SK-N-SH (cell line): ENCODE results near the gene KYNU. TPM values are rescaled to one million over a fixed set of nuclear protein-coding genes. Genes with fewer than 3 reads are reported as not detected.

Experiments used
- CTCF ChIA-PET: fragments of 300-600, 350-600 bp; formaldehyde crosslinking; extraction: SDS; loops from one replicate; lab custom pipeline; 2021; lab: Yijun Ruan, JAX
- POLR2A ChIA-PET: fragments of 350-600 bp; sonication (Branson Sonifier 250); formaldehyde crosslinking; extraction: SDS; loops from one replicate; lab custom pipeline; 2020; ENCODE audit warnings: antibody characterized with exemption, inconsistent platforms; lab: Yijun Ruan, JAX
- DNase-seq: peaks from one replicate; pipeline ENCODE4 v3.0.0; 2012
- H2AFZ ChIP-seq: fragments of 200-600 bp; sonication (generic); 2 replicates; pipeline ENCODE4 v1.8.1; 2016; ENCODE audit warnings: antibody characterized with exemption, mild to moderate bottlenecking, low read depth
- H3F3A ChIP-seq: fragments of 200-600 bp; sonication (generic); replicated peaks from 2 replicates; pipeline ENCODE3; 2016; ENCODE audit warnings: antibody characterized with exemption, mild to moderate bottlenecking; ENCODE audit not compliant: insufficient read depth
- H3K27ac ChIP-seq, 2 experiments: fragments of 200-500 bp in 1 of 2; fragments of 200-600 bp in 1 of 2; sonication (Bioruptor generic) in 1 of 2; sonication (generic), shearing (Covaris generic) in 1 of 2; 2 replicates each; pipeline versions ENCODE4 v1.5.1 to v1.6.1; 2014 to 2016; ENCODE audit warnings: low read depth in 2 of 2, inconsistent platforms in 1 of 2, low read length in 1 of 2, mild to moderate bottlenecking in 1 of 2, mixed read lengths in 1 of 2
- H3K27me3 ChIP-seq: fragments of 200-600 bp; sonication (generic), shearing (Covaris generic); 2 replicates; pipeline ENCODE4 v1.6.1; 2016; ENCODE audit warnings: mixed run types; ENCODE audit not compliant: insufficient read depth
- H3K36me3 ChIP-seq, 2 experiments: fragments of 200-500 bp in 1 of 2; fragments of 200-600 bp in 1 of 2; sonication (Bioruptor generic) in 1 of 2; sonication (generic) in 1 of 2; replicated peaks in 1 of 2; 2 replicates each; pipeline versions ENCODE3 to v1.5.1; 2014 to 2016; ENCODE audit warnings: low read length in 1 of 2, mild to moderate bottlenecking in 1 of 2; ENCODE audit not compliant: insufficient read depth in 2 of 2, control insufficient read depth in 1 of 2
- H3K4me1 ChIP-seq, 2 experiments: fragments of 200-500 bp in 1 of 2; fragments of 200-600 bp in 1 of 2; sonication (Bioruptor generic) in 1 of 2; sonication (generic), shearing (Covaris generic) in 1 of 2; 2 replicates each; pipeline versions ENCODE4 v1.5.1 to v1.6.1; 2014 to 2016; ENCODE audit warnings: low read depth in 1 of 2, low read length in 1 of 2, mixed run types in 1 of 2; ENCODE audit not compliant: insufficient read depth in 2 of 2, control insufficient read depth in 1 of 2
- H3K4me2 ChIP-seq: fragments of 200-600 bp; sonication (generic), shearing (Covaris generic); 2 replicates; pipeline ENCODE4 v1.6.1; 2017; ENCODE audit warnings: mixed run types
- H3K4me3 ChIP-seq, 2 experiments: fragments of 200-500 bp in 1 of 2; fragments of 200-600 bp in 1 of 2; sonication (Bioruptor generic) in 1 of 2; sonication (generic), shearing (Covaris generic) in 1 of 2; 2 replicates each; pipeline versions ENCODE4 v1.5.1 to v1.8.1; 2014 to 2016; ENCODE audit warnings: low read depth in 2 of 2, inconsistent platforms in 1 of 2, low read length in 1 of 2, mild to moderate bottlenecking in 1 of 2, mixed read lengths in 1 of 2, moderate library complexity in 1 of 2
- H3K79me2 ChIP-seq: fragments of 200-600 bp; sonication (generic); 2 replicates; pipeline ENCODE4 v1.8.1; 2017; ENCODE audit warnings: mild to moderate bottlenecking; ENCODE audit not compliant: insufficient read depth
- H3K9ac ChIP-seq: fragments of 200-600 bp; sonication (generic); 2 replicates; pipeline ENCODE4 v1.6.1; 2017; ENCODE audit warnings: mixed run types
- H3K9me2 ChIP-seq: fragments of 200-600 bp; sonication (generic); 2 replicates; pipeline ENCODE4 v1.6.1; 2017; ENCODE audit warnings: mixed run types
- H3K9me3 ChIP-seq: fragments of 200-600 bp; sonication (generic); 2 replicates; pipeline ENCODE4 v1.6.1; 2017; ENCODE audit warnings: mixed run types, mild to moderate bottlenecking, moderate library complexity
- H4K20me1 ChIP-seq: fragments of 200-600 bp; sonication (generic); 2 replicates; pipeline ENCODE4 v1.6.1; 2017; ENCODE audit warnings: mild to moderate bottlenecking, mixed run types; ENCODE audit not compliant: insufficient read depth
- EP300 ChIP-seq, 2 experiments: IDR thresholded peaks; 2 replicates each; pipeline versions ENCODE4 v1.4.0 to v1.6.1; 2012; ENCODE audit warnings: borderline replicate concordance in 1 of 2, low read depth in 1 of 2, low read length in 1 of 2
- FOXJ3 ChIP-seq: sonication (generic); formaldehyde crosslinking; IDR thresholded peaks from 2 replicates; pipeline ENCODE4 v1.5.1; 2020; ENCODE audit warnings: mild to moderate bottlenecking, missing genetic modification reagents
- GATA2 ChIP-seq: sonication (generic); formaldehyde crosslinking; IDR thresholded peaks from 2 replicates; pipeline ENCODE4 v1.5.0; 2020; ENCODE audit warnings: mild to moderate bottlenecking, missing genetic modification reagents
- MEF2A ChIP-seq: IDR thresholded peaks from 2 replicates; pipeline ENCODE4 v1.4.0; 2012; ENCODE audit warnings: low read depth, borderline replicate concordance
- NRF1 ChIP-seq: IDR thresholded peaks from 2 replicates; pipeline ENCODE4 v1.6.1; 2012; ENCODE audit warnings: low read depth, mild to moderate bottlenecking, low read length
- RCOR1 ChIP-seq: fragments of 150-350 bp; IDR thresholded peaks from 2 replicates; pipeline ENCODE4 v1.6.1; 2017; ENCODE audit warnings: antibody characterized with exemption, low read length
- RFX5 ChIP-seq: IDR thresholded peaks from 2 replicates; pipeline ENCODE4 v1.6.1; 2012; ENCODE audit warnings: mild to moderate bottlenecking, improper control_type of control experiment, low read length
- RXRA ChIP-seq: IDR thresholded peaks from 2 replicates; pipeline ENCODE4 v1.4.0; 2012; ENCODE audit warnings: low read depth, mild to moderate bottlenecking, borderline replicate concordance
- SIN3A ChIP-seq: IDR thresholded peaks from 2 replicates; pipeline ENCODE4 v1.6.1; 2012; ENCODE audit warnings: low read depth, mild to moderate bottlenecking, low read length, moderate library complexity, borderline replicate concordance
- SMC3 ChIP-seq: IDR thresholded peaks from 2 replicates; pipeline ENCODE4 v1.6.1; 2012; ENCODE audit warnings: low read depth, low read length, improper control_type of control experiment
- TCF12 ChIP-seq: IDR thresholded peaks from 2 replicates; pipeline ENCODE4 v1.4.0; 2012
- YY1 ChIP-seq: IDR thresholded peaks from 2 replicates; pipeline ENCODE4 v1.4.0; 2012; ENCODE audit warnings: low read depth, mild to moderate bottlenecking
- WGBS: methylation state at CpG from one replicate; pipeline ENCODE4 v1.1.6; 2017; ENCODE audit warnings: low lambda C conversion rate; 5-methylcytosine and 5-hydroxymethylcytosine counted together
- polyA plus RNA-seq, 3 experiments: library from polyadenylated mRNA; depleted of rRNA; stranded (reverse); fragments of >200 nt; gene quantifications; 2 replicates each; pipeline ENCODE4 v1.2.3, GENCODE V29; 2012
- TF ChIP-seq, protein P1 (sequence below): IDR thresholded peaks from 2 replicates; pipeline ENCODE4 v1.4.0; 2012; ENCODE audit warnings: low read depth, borderline replicate concordance
- TF ChIP-seq, protein P2 (sequence below): IDR thresholded peaks from 2 replicates; pipeline ENCODE4 v1.4.0; 2012; ENCODE audit warnings: low read depth
- TF ChIP-seq, protein P3 (sequence below): IDR thresholded peaks from 2 replicates; pipeline ENCODE4; 2012
- TF ChIP-seq, protein P4 (sequence below): fragments of 150-350 bp; IDR thresholded peaks from 2 replicates; pipeline ENCODE4 v1.6.1; 2017; ENCODE audit warnings: antibody characterized with exemption, low read length, low read depth, borderline replicate concordance
- TF ChIP-seq, protein P5 (sequence below): IDR thresholded peaks from 2 replicates; pipeline ENCODE4 v1.4.0; 2012; ENCODE audit warnings: low read depth, borderline replicate concordance
- TF ChIP-seq, protein P6 (sequence below): fragments of 150-350 bp; IDR thresholded peaks from 2 replicates; pipeline ENCODE4 v1.6.1; 2016; ENCODE audit warnings: mild to moderate bottlenecking, low read depth, low read length
- TF ChIP-seq, protein P7 (sequence below): fragments of 200-600 bp; sonication (generic); IDR thresholded peaks from 2 replicates; pipeline ENCODE4 v1.6.1; 2017; ENCODE audit warnings: antibody characterized with exemption, mild to moderate bottlenecking, moderate library complexity

The KYNU gene
- polyA plus RNA-seq, 1 of the 3 experiments (the other 2 are of a cell fraction) = not detected

DNA sequence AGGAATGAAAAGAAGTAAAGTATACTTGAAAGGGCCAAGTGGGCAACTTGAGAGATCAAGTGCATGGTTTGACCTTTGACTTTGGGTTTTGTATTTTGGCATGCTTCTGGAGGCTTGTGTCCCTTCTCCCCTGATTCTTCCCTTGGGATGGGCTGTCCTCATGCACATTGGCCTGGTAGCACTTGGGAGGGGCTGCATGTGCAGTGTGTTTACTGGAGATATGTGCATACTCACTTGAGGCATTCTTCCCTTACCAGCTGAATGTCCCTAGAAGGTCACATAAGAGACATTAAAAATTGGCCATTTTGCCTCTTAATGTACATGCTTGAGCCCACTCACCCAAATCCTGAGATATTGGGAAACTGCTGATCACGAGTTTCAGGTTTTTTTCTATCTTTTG lies 65.2 kb downstream of the KYNU start:
- Histone ChIP-seq H3K9me2 (no peaks in the 10 kb centered on the region), H3K79me2 (no peaks in the 10 kb centered on the region), H4K20me1 (no peaks in the 10 kb centered on the region), H3F3A (peaks cover 3% of the 10 kb centered on the region), H3K9ac (no peak overlapping the region), H3K4me2 (no peak overlapping the region), H3K27ac (no peak overlapping the region), H3K4me1 (no peaks in the 10 kb centered on the region; a peak in 1 of 4 replicates), H3K27me3 (no peaks in the 10 kb centered on the region), H2AFZ (no peak overlapping the region), H3K4me3 (no peak overlapping the region), H3K36me3 (no peaks in the 10 kb centered on the region), H3K9me3 (no peaks in the 10 kb centered on the region)
- 20% methylated on average over 1 of the region's 1 CpG for WGBS
- TF ChIP-seq, protein P1, sequence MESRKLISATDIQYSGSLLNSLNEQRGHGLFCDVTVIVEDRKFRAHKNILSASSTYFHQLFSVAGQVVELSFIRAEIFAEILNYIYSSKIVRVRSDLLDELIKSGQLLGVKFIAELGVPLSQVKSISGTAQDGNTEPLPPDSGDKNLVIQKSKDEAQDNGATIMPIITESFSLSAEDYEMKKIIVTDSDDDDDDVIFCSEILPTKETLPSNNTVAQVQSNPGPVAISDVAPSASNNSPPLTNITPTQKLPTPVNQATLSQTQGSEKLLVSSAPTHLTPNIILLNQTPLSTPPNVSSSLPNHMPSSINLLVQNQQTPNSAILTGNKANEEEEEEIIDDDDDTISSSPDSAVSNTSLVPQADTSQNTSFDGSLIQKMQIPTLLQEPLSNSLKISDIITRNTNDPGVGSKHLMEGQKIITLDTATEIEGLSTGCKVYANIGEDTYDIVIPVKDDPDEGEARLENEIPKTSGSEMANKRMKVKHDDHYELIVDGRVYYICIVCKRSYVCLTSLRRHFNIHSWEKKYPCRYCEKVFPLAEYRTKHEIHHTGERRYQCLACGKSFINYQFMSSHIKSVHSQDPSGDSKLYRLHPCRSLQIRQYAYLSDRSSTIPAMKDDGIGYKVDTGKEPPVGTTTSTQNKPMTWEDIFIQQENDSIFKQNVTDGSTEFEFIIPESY = no peak
- TF ChIP-seq FOXJ3 (no peak), SMC3 (no peak), EP300 (IDR thresholded peaks at IDR 0.05; ENCODE audit: borderline replicate concordance in 1 of 2, low read depth in 1 of 2, low read length in 1 of 2) (no peak), NRF1 (no peak), RCOR1 (no peak), RXRA (no peak), TCF12 (no peak), MEF2A (no peak)
- TF ChIP-seq, protein P2, sequence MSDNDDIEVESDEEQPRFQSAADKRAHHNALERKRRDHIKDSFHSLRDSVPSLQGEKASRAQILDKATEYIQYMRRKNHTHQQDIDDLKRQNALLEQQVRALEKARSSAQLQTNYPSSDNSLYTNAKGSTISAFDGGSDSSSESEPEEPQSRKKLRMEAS = no peak
- TF ChIP-seq, protein P3, sequence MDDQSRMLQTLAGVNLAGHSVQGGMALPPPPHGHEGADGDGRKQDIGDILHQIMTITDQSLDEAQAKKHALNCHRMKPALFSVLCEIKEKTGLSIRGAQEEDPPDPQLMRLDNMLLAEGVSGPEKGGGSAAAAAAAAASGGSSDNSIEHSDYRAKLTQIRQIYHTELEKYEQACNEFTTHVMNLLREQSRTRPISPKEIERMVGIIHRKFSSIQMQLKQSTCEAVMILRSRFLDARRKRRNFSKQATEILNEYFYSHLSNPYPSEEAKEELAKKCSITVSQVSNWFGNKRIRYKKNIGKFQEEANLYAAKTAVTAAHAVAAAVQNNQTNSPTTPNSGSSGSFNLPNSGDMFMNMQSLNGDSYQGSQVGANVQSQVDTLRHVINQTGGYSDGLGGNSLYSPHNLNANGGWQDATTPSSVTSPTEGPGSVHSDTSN = no peak
- TF ChIP-seq, protein P4, sequence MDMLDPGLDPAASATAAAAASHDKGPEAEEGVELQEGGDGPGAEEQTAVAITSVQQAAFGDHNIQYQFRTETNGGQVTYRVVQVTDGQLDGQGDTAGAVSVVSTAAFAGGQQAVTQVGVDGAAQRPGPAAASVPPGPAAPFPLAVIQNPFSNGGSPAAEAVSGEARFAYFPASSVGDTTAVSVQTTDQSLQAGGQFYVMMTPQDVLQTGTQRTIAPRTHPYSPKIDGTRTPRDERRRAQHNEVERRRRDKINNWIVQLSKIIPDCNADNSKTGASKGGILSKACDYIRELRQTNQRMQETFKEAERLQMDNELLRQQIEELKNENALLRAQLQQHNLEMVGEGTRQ = no peak
- TF ChIP-seq, protein P5, sequence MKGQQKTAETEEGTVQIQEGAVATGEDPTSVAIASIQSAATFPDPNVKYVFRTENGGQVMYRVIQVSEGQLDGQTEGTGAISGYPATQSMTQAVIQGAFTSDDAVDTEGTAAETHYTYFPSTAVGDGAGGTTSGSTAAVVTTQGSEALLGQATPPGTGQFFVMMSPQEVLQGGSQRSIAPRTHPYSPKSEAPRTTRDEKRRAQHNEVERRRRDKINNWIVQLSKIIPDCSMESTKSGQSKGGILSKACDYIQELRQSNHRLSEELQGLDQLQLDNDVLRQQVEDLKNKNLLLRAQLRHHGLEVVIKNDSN = no peak
- POLR2A ChIA-PET = no interaction called here
- DNase-seq = no peak
- CTCF ChIA-PET = no interaction called here

DNA sequence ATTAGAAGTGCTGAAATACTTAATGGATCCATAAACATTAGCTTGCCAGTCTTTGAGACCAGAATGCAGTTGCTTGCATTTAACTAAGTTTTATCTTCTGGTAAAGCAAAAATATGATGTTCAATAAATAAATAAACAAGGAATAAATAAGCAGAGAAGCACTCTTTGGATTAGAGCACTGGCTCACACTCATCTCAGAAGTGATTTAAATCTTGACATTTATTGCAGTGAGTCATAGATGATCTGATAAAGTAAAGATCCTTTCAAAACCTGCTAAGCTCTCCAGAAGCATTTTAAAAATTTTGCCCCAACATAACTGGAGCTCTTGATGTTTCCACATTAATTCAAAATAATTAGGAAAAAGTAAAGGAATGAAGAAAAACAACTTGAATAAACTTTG lies 66.8 kb downstream of the KYNU start:
- POLR2A ChIA-PET = no interaction called here
- Histone ChIP-seq H4K20me1 (no peaks in the 10 kb centered on the region), H3K4me1 (no peaks in the 10 kb centered on the region), H3K27me3 (no peaks in the 10 kb centered on the region), H3K9me3 (no peaks in the 10 kb centered on the region), H3K9ac (no peak overlapping the region), H3K27ac (no peak overlapping the region), H3K9me2 (no peaks in the 10 kb centered on the region), H3K4me2 (no peak overlapping the region), H2AFZ (no peak overlapping the region), H3K36me3 (no peaks in the 10 kb centered on the region), H3K79me2 (no peaks in the 10 kb centered on the region), H3F3A (peaks cover 3% of the 10 kb centered on the region), H3K4me3 (no peak overlapping the region)
- DNase-seq = no peak
- CTCF ChIA-PET = no interaction called here
- TF ChIP-seq GATA2 (CRISPR knock-in tag) = no peak
- no peak for TF ChIP-seq YY1
- no peak for TF ChIP-seq RFX5
- TF ChIP-seq RCOR1 = no peak
- TF ChIP-seq, protein P6, sequence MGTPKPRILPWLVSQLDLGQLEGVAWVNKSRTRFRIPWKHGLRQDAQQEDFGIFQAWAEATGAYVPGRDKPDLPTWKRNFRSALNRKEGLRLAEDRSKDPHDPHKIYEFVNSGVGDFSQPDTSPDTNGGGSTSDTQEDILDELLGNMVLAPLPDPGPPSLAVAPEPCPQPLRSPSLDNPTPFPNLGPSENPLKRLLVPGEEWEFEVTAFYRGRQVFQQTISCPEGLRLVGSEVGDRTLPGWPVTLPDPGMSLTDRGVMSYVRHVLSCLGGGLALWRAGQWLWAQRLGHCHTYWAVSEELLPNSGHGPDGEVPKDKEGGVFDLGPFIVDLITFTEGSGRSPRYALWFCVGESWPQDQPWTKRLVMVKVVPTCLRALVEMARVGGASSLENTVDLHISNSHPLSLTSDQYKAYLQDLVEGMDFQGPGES = no peak
- TF ChIP-seq SIN3A = no peak
- TF ChIP-seq, protein P7, sequence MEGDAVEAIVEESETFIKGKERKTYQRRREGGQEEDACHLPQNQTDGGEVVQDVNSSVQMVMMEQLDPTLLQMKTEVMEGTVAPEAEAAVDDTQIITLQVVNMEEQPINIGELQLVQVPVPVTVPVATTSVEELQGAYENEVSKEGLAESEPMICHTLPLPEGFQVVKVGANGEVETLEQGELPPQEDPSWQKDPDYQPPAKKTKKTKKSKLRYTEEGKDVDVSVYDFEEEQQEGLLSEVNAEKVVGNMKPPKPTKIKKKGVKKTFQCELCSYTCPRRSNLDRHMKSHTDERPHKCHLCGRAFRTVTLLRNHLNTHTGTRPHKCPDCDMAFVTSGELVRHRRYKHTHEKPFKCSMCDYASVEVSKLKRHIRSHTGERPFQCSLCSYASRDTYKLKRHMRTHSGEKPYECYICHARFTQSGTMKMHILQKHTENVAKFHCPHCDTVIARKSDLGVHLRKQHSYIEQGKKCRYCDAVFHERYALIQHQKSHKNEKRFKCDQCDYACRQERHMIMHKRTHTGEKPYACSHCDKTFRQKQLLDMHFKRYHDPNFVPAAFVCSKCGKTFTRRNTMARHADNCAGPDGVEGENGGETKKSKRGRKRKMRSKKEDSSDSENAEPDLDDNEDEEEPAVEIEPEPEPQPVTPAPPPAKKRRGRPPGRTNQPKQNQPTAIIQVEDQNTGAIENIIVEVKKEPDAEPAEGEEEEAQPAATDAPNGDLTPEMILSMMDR = no peak
